Raji (cell line): ENCODE data around the gene SLC27A2.

Source experiments
- POLR2A ChIP-seq: IDR thresholded peaks from 2 replicates; pipeline ENCODE4 v1.6.1; 2011; ENCODE audit warnings: low read depth, low read length, control low read depth; ENCODE audit not compliant: insufficient read depth

Gene SLC27A2

GRCh38 chr15:50162969-50163718 lies 18.9 kb upstream of the SLC27A2 start:
- no peak for TF ChIP-seq POLR2A

- no peak for TF ChIP-seq POLR2A
These were observed 18.1 kb upstream of the SLC27A2 start for GRCh38 chr15:50163719-50164410.

GRCh38 chr15:50164458-50164857 lies 17.5 kb upstream of the SLC27A2 start:
- TF ChIP-seq POLR2A = no peak

GRCh38 chr15:50166216-50166615 lies 15.8 kb upstream of the SLC27A2 start:
- no peak for TF ChIP-seq POLR2A

DNA sequence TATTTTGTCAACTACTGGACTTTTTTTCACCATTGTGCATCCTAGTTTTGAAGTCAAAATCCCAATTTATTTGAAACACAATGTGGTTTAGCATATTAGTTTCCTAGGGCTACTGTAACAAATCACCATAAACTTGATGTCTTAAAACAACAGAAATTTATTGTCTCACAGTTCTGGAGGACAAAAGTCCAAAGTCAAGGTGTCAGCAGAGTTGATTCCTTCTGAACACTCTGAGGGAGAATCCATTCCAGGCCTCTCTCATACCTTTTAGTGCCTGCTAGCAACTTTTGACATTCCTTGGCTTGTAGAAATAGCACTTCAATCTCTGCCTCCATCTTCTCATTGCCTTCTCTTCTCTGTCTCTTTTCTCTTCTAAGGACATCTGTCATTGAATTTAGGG lies 14.9 kb upstream of the SLC27A2 start:
- TF ChIP-seq POLR2A = no peak

GRCh38 chr15:50168379-50168778 lies 13.6 kb upstream of the SLC27A2 start:
- no peak for TF ChIP-seq POLR2A

GRCh38 chr15:50168783-50169411 lies 13.1 kb upstream of the SLC27A2 start:
- no peak for TF ChIP-seq POLR2A

GRCh38 chr15:50176869-50177268 lies 5.1 kb upstream of the SLC27A2 start:
- no peak for TF ChIP-seq POLR2A

DNA sequence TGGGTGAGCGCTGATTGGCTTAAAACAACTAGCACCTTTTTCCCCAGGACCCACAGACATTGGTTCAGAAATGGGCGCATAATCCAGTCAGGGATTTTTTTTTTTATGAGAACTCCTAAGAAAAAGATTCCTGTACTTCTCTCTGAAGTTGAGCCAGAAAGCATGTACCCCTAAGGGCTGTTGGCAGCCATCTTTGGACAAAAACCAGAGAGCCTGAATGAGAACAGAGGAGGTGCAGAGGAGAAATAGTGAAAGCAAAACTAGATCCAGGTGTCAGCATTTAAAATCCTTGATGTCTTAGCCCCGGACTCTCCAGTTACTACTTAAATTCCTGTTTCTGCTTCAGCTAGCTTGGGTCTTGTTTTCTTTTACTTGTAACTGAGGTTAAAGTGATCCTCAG lies 1.9 kb upstream of the SLC27A2 start:
- TF ChIP-seq POLR2A = no peak

DNA sequence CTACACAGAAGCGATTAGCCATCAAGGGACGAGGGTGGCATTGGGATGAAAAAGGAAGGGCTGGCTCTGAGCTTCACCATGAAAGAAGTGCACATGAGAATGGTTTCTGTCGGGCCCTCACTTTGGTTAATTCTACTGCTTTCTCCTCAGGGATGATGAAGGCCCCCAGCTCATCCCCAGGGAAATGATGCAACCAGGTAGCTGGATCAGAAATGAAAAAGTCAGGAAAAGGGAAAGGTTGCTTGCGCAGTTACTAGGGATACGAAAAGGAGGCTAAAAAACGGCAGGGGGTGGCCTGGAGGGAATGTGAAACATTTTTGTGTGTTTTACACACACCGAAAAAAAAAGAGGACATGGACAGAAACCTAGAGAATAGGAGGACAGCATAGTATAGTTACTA lies 1.4 kb upstream of the SLC27A2 start:
- TF ChIP-seq POLR2A = no peak

GRCh38 chr15:50181201-50181968 lies 611 bp upstream of the SLC27A2 start:
- no peak for TF ChIP-seq POLR2A

DNA sequence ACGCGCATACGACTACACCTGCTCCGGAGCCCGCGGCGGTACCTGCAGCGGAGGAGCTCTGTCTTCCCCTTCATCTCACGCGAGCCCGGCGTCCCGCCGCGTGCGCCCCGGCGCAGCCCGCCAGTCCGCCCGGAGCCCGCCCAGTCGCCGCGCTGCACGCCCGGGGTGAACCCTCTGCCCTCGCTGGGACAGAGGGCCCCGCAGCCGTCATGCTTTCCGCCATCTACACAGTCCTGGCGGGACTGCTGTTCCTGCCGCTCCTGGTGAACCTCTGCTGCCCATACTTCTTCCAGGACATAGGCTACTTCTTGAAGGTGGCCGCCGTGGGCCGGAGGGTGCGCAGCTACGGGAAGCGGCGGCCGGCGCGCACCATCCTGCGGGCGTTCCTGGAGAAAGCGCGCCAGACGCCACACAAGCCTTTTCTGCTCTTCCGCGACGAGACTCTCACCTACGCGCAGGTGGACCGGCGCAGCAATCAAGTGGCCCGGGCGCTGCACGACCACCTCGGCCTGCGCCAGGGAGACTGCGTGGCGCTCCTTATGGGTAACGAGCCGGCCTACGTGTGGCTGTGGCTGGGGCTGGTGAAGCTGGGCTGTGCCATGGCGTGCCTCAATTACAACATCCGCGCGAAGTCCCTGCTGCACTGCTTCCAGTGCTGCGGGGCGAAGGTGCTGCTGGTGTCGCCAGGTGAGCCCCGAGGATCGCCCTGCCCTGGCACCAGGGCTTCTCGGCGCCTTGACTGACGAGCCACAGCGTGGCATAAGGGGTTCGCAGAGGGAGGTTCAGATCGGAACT lies 420 bp downstream of the SLC27A2 start:
- TF ChIP-seq POLR2A = no peak

DNA sequence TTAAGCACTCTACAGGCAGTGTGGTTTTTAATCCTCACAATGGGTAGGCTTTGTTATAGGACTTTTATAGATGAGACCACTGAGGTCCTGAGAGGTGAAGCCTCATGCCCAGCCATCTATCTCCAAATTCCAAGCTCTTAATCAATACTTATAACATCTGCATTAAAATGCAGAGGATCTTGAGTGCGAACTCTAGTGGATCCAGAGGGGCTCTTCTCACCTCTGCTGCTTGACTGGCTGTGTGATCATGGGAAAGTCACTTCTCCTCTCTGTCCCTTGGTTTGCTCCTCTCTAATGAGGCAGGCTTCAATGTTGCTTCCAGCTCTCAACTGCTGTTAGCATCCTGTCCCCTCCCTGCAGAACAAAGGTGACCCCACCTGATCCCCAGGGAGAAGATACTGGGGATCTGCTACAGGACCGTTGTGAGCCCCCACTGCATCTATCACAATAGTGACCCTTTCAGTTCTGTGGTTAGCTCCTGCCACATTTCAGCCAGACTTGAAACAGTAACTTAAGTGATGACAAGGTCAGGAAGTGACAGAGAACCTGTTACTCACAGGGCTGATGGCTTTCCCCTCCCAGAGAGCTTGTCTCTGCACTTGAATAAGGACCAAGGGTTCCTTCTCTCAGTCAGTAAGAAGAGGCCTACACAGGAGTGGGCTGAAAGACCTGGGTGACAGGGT lies 1.3 kb downstream of the SLC27A2 start:
- TF ChIP-seq POLR2A = no peak
